GM04503 (cell line): ENCODE data around the gene MEST.
"Not testable (repeated sequence)": the region's sequence is repeated elsewhere in the genome, so short reads cannot be mapped to it uniquely, and the experiment has no call there.

Experiments
- DNase-seq: peaks from one replicate; pipeline ENCODE4 v3.0.0-alpha.2; 2012; ENCODE audit warnings: low read depth

MEST gene

DNA sequence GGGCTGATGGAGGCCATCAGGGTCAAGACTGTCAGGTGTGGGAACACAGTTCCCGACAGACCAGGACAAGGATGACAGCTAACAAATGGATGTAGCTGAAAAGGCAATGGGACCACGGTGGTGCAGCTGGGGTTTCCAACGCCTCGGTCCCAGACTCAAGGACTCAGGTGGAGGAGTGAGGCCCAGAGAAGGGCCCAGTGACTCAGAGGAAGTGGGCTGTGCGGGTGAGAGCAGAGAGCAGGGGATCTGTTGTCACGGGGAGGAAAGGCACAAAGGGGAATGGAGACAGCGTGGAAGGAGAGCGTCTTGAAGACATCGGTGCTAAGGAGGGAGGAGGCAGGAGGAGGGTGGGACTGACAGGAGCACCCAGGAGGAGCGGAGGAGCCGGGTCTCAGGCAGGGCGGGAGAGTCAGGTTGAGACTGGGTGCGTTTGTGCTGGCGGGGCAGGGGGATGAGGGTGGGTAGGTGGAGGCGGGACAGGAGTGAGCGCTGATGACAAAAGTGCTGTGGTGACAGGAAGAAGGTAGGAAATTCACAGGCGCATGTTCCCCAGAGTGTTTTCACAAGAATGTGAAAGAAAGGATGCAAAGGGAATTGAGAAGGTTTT is 31.7 kb downstream of the MEST start:
- DNase-seq, result not testable (repeated sequence)

DNA sequence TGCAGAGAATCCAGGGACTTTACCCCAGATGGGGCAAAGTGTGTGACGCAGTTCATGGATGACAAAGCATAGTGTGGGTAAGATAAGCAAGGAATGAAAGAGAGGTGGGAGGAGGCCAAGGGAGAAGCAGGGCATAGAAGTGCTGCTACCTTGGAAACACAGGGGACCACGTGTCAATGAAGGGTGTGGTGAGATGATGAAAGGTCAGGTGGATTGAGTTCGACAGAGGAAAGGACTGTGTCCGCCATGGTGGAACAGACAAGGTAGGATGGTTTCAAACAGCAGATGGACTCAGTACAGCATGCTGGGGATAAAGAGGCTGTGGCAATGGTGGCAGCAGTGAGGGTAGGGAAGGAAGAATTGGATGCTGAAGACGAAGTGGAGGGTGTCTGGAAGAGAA is 32.7 kb downstream of the MEST start:
- DNase-seq, result no peak

DNA sequence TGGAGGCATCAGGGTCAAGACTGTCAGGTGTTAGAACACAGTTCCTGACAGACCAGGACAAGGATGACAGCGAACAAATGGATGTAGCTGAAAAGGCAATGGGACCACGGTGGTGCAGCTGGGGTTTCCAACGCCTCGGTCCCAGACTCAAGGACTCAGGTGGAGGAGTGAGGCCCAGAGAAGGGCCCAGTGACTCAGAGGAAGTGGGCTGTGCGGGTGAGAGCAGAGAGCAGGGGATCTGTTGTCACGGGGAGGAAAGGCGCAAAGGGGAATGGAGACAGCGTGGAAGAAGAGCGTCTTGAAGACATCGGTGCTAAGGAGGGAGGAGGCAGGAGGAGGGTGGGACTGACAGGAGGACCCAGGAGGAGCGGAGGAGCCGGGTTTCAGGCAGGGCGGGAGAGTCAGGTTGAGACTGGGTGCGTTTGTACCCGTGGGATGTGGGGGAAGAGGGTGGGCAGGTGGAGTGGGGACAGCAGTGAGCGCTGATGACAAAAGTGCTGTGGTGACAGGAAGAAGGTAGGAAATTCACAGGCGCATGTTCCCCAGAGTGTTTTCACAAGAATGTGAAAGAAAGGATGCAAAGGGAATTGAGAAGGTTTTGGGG is 36.0 kb downstream of the MEST start:
- not testable (repeated sequence) for DNase-seq

DNA sequence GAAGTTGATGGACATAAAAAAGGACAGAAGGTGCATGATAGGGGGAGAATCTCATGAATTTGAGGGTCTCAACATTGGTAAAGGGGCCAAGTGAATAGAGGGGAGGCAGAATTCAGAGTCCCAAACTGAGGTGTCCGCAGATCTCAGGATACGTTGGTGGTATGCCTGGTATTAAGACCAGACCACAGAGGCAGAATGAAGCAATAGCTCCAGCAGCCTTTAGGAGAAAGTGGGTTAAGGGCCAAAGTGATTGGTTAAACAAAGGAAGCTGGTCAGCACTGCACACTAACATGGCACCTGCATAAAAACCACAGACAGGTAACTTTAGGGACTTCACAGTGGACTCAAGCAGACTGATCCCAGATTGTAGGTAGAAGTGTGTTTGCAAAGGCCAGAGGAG is 37.5 kb downstream of the MEST start:
- DNase-seq, result no peak

DNA sequence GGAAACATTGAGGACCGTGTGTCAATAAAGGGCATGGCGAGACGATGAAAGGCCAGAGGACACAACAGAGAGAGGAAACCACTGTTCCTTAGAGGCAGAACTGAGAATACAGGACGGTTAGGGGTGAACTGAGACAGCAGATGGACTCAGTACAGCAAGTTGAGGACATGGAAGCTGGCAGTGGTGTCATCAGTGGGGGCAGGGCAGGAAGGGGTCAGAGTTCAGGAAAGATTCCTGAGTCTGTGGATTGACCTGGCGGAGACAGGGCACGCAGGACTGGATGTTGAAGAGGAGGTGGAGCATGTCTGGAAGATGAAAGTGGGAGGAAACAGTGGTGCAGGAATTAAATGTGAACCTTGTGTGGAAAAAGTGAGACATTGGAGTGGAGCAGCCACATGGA is 46.0 kb downstream of the MEST start:
- not testable (repeated sequence) for DNase-seq

DNA sequence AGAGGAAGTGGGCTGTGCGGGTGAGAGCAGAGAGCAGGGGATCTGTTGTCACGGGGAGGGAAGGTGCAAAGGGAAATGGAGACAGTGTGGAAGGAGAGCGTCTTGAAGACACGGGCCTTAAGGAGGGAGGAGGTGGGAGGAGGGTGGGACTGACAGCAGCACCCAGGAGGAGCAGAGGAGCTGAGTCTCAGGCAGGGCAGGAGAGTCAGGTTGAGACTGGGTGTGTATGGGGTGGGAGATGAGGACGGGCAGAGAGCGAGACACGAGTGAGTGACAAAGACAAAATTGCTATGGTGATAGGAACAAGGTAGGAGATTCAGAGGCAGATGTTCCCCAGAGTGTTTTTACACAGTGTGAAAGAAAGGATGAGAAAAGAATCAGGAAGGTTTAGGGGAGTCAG is 49.4 kb downstream of the MEST start:
- not testable (repeated sequence) for DNase-seq

DNA sequence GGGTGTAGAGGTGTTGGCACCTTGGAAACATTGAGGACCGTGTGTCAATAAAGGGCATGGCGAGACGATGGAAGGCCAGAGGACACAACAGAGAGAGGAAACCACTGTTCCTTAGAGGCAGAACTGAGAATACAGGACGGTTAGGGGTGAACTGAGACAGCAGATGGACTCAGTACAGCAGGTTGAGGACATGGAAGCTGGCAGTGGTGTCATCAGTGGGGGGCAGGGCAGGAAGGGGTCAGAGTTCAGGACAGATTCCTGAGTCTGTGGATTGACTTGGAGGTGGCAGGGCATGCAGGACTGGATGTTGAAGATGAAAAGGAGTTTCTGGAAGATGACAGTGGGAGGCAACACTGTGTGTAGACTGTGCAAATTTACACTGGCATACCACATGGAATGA is 50.4 kb downstream of the MEST start:
- DNase-seq, result not testable (repeated sequence)

DNA sequence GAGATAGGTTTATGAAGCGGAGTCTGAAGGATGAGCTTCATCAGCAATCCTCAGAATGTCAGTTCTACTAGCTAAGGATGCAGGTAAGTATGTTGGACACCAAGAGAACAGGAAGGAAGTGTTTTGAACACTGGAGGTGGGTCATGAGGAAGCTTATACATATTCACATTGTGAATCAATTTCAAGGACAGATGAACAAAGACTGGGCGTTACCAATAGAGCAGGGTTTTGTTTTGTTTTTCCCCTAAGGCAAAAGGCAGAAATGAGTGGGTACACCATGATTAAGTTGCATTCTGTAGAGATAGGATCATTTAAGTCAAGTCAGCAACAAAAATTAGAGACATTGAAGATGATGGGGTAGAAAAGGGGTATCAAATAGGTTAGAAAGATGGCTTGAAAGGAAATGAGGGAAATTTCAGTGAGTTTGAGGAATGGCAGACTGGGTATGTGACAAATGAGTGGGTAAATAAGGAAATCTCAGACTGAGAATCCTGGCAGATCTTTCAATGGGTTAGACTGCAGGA is 51.7 kb downstream of the MEST start:
- no peak for DNase-seq

DNA sequence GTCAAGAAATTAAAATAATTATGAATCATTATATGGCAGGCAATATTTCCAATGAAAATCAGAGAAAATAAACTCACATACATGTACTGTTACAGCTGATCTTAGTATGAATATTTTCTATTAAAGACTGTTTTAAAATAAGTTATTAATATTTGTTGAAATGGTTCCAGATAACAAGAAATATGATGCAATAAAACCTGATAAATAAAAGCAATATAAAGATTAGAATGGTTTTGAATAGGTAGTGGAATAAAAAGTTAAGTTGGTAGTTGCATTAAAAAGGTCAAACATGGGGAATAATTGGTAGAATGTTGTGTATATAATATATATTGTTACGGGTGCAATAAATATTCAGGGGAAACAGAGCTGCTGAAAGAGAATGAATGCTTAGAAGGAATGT is 52.5 kb downstream of the MEST start:
- DNase-seq, result no peak

DNA sequence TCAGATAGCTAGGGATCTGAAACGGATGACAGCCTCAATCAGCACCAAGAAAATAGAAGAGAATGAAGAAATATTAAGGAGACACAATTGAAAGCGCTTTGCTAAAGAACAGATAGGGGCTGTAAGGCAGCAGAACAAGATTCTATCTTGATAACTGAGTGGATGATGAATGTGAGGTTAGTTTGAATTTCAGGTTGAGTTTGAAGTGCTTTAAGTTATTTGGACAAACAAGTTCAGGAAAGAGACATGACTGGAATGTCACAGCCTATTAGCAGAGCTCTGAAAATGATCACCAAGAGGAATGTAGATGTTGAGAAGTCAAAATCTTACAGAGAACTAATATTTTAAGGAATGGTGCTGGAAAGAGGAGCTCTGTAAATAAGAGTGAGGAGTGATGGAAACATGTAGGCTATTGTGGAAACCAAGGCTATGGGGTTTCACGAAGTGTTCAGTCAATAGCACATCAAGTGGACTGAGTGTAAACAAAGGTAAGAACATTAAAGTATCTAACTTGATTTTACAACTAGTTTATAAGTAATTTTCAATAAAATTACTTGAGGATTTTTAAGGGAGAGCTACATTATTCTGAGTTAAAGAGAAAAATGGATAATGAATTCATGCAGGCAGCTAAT is 61.6 kb downstream of the MEST start:
- no peak for DNase-seq

DNA sequence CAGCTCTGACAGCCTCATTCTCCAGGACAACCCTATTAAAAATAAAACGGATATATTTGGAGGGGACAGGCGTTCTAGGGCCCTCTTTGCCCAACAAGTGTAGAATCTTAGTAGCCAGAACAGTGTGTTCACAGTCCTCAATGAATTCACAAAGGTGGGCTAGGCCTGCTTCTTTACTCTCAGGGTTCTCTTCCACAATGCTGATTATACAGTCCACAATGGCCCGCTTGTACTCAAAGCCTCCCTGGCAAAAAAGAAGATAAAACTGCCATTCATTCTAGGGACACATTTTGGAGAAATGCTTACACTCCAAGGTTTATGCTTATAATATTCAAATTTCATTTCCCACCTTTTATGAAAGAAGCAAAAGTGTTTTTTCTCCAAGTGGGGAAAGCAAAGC is 62.6 kb downstream of the MEST start:
- DNase-seq, result no peak
